T-helper 22 cell (primary cell): ENCODE results near the gene LBHD1.
"Not testable (repeated sequence)": the region's sequence is repeated elsewhere in the genome, so short reads cannot be mapped to it uniquely, and the experiment has no call there.

Experiments
- DNase-seq: peaks from one replicate; pipeline ENCODE4 v3.0.0-alpha.2; 2020; ENCODE audit warnings: low read depth

LBHD1 gene

DNA sequence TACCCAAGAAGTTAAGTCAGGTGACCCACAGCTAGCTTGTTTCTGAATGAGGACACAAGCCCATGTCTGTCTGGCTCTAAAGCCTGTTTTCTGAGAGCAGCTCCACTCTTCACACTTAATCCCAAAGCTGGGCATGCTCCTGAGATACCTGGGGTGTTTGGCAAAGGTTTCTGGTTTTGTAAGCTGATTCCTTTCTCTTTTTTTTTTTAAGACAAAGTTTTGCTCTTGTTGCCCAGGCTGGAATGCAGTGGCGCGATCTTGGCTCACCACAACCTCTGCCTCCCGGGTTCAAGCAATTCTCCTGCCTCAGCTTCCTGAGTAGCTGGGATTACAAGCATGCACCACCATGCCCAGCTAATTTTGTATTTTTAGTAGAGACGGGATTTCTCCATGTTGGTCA lies 21.6 kb upstream of the LBHD1 start:
- DNase-seq, result not testable (repeated sequence)

DNA sequence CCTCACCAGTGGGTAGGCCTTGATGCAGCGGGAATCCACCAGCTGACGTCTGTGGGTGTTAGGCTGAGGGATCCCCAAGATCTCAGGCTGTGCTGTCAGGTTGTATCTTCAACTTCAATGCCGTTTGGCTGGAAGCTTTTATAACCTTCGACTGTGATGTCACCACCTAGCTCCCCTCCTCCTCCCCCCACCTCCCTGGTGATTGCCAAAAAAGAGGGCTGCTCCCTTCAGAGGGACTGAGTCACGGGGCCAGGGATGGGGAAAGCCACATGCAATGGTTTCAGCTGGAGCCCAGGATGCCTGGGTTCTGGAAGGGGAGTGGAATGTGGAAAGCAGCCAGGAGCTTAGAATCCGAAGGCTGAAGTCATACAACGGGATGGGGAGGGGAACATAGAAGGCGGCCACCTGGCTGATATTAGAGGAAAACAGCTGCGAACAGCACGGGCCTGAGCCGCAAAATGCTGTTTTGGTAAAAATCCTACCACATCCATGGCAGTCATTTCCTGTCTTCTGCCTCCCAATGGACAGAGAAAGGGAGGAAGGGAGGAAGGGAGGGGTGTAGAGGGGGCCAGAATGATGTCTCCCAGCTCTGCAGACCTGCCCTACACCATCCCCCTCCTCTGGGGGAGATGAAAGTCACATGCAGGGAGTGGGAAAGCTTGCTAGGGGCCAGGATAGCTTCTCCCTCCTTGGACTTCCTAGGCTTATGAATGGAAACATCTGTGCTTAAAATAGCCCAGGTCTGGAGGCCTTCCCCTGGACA lies 17.5 kb upstream of the LBHD1 start, which contains the start of gene LRRN4CL:
Gene LRRN4CL (minus strand): TSS at position 110 of the 763 bp plus-strand sequence. CDS start 1,022 bp downstream, outside the sequence.
- DNase-seq, result no peak

DNA sequence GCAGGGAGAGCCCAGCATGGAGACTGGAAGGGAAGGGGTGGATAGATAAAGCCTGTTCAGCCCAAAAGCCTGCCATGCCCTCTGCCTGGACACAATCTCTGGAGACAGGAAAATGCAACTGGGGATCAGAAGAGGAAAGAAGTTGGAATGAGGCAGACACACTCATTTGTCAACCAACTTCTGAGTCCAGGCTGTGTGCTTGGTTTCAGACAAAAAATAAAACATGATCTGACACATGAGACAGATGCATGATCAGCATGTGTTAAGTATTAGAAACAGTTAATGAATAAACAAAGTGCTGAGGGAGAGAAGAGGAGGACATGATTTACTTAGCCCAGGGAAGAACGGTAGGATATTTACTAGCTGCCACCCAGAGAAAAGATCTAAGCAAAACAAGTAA lies 16.4 kb upstream of the LBHD1 start:
- DNase-seq, result no peak

DNA sequence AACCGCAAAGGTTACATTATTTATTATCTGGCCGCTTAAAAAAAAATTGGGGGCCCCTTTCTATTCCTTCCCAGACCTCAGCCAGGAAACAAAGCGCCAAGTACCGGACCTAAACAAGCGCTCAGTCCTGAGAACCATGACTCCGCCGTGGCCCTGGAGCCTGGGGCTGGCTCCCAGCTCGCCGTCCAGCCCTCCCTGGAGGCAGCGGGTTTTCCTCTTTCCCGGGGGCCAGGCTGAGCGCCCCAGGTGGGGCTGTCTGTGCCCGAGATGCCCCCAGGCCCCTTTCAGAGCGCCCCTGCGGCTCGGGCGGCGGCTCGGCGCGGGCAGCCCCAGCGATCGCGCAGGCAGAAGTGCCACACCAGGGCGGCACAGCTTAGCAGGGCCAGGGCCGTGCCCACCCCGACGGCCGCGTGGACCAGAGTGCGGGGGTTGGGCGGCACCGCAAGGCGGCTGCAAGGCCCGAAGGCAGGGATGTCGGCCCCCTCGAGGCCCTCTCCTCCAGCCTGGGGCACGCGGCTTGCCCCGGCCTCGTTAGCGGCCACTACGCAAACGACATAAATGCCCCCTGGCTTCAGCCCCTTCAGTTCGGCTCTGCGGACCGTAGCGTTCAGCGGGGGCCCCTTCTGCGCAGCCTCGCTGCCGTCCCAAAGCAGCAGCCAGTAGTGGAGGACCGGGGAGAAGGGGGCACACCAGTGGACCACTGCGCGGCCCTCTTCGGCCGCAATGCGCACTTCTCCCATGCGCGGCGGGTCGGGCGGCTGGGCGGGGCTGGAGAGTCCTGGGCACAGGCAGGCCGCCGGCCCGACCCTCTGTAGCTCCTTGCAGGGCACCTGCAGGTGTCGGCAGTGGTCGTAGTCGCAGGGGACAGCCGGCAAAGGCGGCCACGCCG lies 15.7 kb upstream of the LBHD1 start:
- DNase-seq, result no peak

DNA sequence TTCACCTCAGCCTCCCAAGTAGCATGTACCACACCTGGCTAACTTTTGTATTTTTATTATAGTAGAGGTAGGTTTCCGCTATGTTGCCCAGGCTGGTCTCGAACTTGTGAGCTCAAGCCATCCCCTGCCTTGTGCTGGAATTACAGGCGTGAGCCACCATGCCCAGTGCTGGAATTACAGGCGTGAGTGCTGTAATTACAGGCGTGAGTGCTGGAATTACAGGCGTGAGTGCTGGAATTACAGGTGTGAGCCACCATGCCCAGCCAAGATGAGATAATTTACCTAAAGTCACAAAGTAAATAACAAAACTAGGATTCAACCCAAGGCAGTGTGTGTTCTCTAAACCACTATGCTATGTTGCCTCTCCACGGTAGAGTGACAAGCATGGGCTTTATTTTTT lies 10.5 kb upstream of the LBHD1 start:
- no peak for DNase-seq

DNA sequence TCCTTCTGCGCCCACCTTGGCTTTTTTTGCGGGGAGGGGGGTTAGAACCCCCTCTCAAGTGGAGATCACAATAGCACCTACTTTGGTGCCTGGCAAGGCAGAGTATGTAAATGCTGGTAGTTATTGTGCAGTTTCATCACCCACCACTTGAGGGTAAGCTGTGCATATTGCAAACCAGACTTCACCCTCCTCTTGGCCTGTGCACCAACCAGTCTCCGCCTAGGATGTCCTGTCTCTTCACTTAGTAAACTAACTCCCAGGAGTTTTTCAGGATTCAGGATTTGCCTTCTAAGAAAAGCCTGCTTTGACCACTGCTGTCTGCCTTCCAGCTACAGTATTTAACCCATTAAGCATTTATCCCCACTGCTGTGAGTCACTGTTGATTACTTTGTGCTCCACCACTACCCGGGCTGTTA lies 8.8 kb upstream of the LBHD1 start:
- DNase-seq, result no peak

DNA sequence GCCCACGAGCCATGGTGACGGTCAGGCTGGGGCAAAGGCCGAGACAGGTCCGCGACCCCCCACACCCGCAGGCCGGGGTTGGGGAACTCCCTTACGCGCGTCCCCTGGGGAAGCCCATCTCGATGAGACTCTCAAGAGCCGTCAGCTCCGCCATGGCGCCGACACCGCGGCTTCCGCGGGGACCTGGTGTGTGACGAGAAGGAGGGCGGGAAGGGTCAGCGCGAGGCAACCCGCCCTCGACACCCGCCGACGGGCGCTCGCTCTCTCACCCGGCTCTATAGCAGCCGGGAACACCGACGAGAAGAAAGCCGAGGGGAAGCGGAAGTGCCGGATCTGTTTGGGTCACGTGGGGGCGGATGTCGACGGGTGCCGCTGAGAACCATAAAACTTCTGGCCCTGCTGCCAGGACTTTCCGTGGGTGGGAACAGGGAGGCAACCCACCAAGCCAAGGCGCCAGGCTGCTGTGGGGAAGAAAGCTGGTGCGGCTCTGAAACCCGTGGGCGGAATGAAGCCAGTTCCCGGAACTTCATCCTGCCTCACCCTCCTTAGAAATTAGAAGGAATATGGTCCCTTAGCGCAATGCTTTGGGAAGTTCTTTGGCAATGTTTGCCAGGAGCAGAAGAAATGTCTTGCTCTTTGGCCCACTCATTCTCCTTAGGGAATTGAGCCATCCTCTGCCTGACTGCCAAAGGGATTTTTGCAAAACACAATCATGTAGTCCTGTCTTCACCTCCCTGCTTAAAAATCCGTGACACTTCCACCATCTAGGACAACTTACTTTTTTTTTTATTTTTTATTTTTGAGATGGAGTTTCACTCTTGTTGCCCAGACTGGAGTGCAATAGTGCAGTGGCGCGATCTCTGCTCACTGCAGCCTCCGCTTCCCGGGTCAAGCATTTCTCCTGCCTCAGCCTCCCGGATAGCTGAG lies 7.0 kb upstream of the LBHD1 start, which contains the start of gene UBXN1:
Gene UBXN1 (minus strand): TSS at position 304 of the 927 bp plus-strand sequence. CDS start 150 bp downstream, at position 154.
- peak; percentile 79 for DNase-seq

DNA sequence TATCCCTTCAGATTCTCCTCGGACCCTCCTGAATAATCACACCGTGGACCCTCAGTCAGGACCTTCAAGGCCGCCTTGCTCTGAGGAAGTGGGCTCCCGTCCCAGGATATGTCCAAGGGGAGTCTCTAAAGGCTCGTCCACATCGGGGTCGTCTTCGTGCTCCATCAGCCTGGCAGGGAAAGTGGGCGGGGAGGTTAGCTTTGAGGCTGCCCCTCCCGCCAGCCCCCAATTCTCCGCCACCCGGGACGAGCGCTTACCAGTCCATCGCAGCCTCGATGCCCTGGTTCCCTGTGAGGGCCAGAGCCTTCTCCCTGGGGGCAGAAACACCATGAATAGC lies 6.3 kb upstream of the LBHD1 start:
- no peak for DNase-seq

DNA sequence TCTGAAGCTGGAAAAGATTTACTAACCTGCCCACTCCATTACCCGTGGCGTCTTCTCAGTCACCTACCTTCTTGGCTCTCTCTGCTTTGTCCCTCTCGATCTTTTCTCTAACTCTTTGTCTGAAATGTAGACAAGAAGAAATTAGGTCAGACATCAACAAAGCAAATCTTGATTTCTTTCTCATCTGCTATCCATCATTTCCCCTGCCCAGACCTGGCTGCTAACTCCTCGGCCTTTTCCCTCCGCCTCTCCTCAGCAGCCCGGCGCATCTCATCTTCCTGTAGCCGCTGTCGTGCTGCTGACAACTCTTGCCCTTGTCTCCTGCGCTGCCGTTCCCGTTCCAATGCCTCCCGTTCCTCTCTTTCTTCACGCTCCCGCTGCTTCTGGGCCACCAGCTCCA lies 5.6 kb upstream of the LBHD1 start:
- no peak for DNase-seq

DNA sequence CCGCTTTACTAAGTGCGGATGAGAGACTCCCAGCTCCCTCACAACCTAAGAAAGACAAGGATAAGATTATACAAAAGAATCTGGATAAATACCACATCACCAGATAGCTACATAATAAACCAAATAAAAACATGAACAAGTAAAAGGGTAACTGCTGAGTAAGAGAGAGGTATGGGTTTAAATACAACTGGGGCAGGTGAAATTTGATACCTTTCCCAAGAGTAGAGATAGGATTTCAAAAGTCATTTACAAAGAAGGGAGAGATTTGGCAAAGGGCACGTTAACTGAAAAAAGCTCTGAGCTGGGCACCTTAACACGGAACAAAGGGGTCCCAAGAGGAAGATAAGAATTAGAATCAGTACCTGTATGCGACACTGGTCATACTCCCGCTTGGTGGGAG lies 5.1 kb upstream of the LBHD1 start:
- DNase-seq, result no peak

DNA sequence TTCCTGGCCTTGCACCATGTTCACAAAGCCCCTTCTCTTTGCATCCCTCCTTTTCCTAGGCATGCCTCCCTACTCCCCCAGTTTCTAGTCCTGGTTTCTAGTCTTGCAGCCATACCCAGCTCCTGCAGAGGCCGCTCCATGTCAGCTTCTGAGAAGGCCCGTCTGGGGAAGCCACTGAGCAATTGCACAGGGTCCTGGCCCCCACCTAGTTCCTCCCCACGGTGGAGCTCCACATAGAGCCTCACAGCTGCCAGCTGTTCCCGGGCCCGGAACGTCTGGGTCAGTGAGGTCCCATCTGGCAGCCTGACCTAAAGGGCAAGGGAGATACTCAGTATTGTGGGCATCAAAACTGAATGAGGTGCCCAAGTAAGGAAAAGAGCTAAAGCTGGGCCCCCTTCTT lies 4.6 kb upstream of the LBHD1 start:
- DNase-seq, result no peak

DNA sequence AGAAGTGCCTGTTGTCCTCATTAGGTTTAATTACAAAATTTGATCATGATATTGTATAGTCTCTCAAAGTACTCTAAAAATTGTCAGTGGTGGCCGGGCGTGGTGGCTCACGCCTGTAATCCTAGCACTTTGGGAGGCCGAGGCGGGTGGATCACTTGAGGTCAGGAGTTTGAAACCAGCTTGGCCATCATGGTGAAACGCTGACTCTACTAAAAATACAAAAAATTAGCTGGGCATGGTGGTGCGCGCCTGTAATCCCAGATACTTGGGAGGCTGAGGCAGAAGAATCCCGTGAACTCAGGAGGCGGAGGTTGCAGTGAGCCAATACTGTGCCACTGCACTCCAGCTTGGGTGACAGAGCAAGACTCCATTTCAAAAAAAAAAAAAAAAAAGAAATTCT lies 3.3 kb upstream of the LBHD1 start:
- not testable (repeated sequence) for DNase-seq

DNA sequence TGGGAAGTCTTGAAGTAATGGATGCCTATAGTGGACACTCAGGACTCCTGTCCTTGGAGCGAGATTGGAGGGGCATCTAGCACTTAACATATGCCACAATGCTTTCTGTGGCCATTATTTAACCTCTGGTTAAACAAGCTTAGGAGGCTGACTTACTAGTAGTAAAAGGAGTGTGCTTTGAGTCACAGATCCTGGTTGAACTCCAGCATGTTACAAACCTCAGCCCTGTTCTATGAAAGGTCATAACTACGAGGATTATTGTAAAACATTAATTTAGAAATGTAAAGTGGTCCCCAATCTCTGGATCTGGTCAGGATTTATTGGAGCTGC lies 1.1 kb upstream of the LBHD1 start:
- no peak for DNase-seq

DNA sequence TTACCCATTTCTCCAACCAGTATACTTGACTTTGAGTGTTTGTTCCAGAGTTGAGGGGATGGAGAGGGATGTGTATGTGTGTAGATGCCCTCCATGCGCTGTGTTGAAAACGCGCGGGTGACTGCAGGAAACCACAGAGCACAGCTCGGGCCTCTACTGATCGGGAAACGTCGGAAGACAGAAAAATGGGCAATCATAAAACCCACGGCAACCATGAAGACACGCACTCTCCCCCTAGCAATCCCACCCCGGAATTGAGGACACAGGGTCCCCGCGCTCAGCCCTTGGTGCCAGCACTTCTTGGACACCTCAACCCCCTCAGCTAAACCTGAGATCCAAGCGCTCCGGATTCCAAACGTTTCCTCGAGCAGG lies 845 bp downstream of the LBHD1 start:
- no peak for DNase-seq

DNA sequence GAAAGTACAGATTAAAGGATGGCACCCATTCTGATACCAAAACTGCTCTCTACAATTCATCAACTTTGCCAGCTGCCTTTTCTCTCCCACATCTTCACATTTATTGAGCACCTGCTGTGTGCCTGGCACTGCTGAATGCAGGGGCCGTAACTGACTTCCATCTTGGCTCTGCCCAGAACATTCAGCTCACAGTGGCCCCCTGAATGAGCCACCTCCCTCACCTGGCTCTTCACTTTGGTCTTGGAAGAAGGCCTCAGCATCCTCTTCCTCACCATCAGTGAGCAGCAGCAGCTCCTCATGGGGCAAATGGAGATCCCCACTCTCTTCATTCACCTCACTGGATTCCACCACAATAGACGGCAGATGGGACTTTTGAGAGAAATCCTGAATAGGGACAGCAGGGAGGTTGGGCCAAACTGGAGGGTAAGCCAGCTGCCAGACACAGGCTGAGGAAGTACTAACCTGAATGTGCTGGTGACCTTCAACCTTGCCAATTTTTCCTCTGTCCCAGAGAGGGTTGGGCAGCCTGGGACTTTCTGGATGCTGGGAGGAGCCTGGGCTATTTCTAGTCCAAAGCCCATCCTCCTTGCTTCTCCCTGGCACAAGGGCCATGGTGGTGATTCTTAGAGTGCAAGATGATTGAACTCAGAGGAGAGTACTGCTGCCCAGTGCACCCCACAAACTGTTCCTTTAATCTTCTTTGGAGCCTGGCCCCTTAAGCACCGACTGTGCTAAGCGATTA lies 2.5 kb downstream of the LBHD1 start:
- no peak for DNase-seq

DNA sequence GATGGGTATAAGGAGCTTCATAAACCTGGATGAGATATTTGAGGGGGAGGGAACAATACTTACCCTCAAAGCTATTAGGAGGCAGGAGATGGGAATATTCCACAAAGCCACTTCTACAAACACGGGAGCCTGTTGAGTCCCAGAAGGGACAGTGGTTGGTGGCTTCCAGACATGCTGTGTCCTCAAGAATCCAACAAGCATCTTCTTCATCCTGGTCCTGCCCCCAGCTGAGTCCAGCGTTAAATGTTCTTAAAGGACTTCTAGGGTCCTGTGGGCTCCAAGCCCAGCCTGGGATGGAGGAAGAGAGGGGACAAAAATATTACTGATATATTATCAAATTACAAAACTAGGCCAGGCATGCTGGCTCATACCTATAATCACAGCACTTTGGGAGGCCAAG lies 4.6 kb downstream of the LBHD1 start:
- no peak for DNase-seq

DNA sequence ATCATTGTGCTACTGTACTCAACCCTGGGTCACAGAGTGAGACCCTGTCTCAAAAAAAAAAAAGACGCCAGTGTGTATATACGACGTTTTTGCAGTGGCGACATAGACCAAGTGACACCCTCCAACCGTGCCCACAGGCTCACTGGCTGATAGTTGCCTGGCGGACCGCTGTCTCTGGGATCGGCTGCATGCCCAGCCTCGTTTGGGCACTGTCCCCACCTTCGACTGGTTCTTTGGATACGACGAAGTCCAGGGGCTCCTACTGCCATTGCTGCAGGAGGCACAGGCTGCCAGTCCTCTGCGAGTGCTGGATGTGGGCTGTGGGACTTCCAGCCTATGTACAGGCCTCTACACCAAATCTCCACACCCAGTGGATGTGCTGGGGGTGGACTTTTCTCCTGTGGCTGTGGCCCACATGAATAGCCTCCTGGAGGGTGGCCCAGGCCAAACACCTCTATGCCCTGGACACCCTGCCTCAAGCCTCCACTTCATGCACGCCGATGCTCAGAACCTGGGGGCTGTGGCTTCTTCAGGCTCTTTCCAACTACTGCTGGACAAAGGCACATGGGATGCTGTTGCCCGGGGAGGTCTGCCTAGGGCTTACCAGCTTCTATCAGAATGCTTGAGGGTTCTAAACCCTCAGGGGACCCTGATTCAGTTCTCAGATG lies 5.7 kb downstream of the LBHD1 start:
- DNase-seq, result no peak

DNA sequence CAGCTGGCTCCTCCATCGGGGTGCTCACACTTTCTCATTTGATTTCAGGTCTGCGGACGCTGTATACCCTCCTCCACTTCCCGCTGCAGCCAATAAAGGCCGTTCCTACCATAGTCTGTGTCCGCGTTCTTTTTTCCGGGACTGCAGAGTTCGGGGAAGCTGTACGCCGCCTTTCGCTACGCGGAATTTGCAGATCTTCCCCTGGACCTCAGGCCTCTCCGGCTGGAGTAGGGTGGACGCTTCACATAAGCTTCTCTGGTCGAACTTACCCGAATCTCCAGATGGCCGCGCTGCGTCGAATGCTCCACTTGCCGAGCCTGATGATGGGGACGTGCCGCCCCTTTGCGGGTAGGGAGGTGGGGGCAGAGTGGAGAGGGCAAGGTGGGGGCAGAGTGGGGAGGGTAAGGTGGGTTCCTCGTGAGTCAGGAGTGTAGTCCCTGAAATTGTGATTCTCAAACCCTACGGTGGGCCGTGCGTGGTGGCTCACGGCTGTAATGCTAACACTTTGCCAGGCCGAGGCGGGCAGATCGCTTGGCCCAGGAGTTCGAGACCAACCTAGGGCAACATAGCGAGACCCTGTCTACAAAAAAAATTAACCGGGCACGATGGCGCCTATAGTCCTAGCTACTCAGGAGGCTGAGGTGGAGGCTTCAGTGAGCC lies 6.3 kb downstream of the LBHD1 start:
- DNase-seq, result peak; percentile 52

DNA sequence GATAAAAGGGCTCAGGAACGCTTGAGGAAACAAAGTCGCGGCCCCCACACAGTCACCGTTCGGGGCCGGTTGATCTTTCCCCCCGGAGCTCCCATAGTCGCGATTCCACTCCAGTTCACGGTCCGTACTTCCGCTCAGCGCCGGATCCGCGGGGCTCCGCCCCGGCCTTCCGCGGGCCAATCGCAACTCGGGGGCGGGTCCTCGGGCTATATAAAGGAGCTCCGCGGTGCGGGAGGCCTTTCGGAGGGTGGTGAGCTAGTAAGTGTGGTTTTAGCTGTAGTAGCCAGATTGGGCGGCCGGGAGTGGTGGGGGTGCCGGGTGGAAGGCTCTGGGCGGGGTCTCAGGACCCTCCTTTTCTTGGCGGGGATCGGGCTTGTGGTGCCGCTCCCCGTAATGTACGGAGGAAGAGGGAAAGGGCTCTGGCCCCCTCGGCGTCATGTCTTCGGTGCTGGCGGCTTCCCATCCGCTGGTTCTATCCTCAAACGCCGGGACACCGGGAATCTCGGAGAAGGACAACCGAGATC lies 6.9 kb downstream of the LBHD1 start, which contains the start of the genes C11orf98 and CSKMT:
Gene C11orf98 (minus strand): TSS at position 136 of the 524 bp plus-strand sequence. CDS start 41 bp downstream, at position 95.
Gene CSKMT (plus strand): TSS at position 238 of the 524 bp plus-strand sequence. CDS start 568 bp downstream, outside the sequence.
- DNase-seq, result peak; percentile 88
